Liver (tissue), 9 donors: ENCODE results near the gene TNFRSF1B. TPM values are rescaled to one million over a fixed set of nuclear protein-coding genes. Genes with fewer than 3 reads are reported as not detected.

ENCODE experiments used
- DNase-seq: peaks from one replicate; pipeline ENCODE4 v3.0.0-alpha.2; 2017; ENCODE audit warnings: low spot score
- H3K27ac ChIP-seq, 2 donors: one replicate each; pipeline ENCODE4 v1.7.0; 2013; ENCODE audit warnings: inconsistent platforms in 2 of 2, low read length in 2 of 2, control low read depth in 1 of 2, low read depth in 1 of 2, mild to moderate bottlenecking in 1 of 2
- H3K27me3 ChIP-seq, 4 donors: one replicate each; pipeline versions ENCODE4 v1.6.1 to v1.7.0; 2013; ENCODE audit warnings: low read length in 3 of 4, inconsistent platforms in 1 of 4, mild to moderate bottlenecking in 1 of 4, moderate library complexity in 1 of 4; ENCODE audit not compliant: control insufficient read depth in 4 of 4, insufficient read depth in 4 of 4
- H3K36me3 ChIP-seq, 4 donors: one replicate each; pipeline versions ENCODE4 v1.6.1 to v1.7.0; 2013; ENCODE audit warnings: low read length in 3 of 4, mild to moderate bottlenecking in 3 of 4, low read depth in 1 of 4, moderate library complexity in 1 of 4; ENCODE audit not compliant: control insufficient read depth in 4 of 4, insufficient read depth in 3 of 4
- H3K4me1 ChIP-seq, 4 donors: one replicate each; pipeline versions ENCODE4 v1.6.1 to v1.7.0; 2013; ENCODE audit warnings: low read length in 3 of 4, mild to moderate bottlenecking in 3 of 4, moderate library complexity in 1 of 4; ENCODE audit not compliant: control insufficient read depth in 4 of 4, insufficient read depth in 4 of 4
- H3K4me3 ChIP-seq, 3 donors: one replicate each; pipeline versions ENCODE4 v1.6.1 to v1.7.0; 2013; ENCODE audit warnings: low read length in 3 of 3, control low read depth in 1 of 3, low read depth in 1 of 3, mild to moderate bottlenecking in 1 of 3
- H3K9ac ChIP-seq, 2 donors: one replicate each; pipeline ENCODE4 v1.7.0; 2013; ENCODE audit warnings: low read length in 2 of 2, mild to moderate bottlenecking in 2 of 2, moderate library complexity in 2 of 2, control low read depth in 1 of 2, low read depth in 1 of 2
- H3K9me3 ChIP-seq, 4 donors: one replicate each; pipeline versions ENCODE4 v1.6.1 to v1.7.0; 2013; ENCODE audit warnings: low read length in 3 of 4; ENCODE audit not compliant: control insufficient read depth in 4 of 4
- ATF3 ChIP-seq: IDR thresholded peaks from 2 replicates; pipeline ENCODE4 v1.6.1; 2016; ENCODE audit warnings: antibody characterized with exemption
- EGR1 ChIP-seq, 2 donors: IDR thresholded peaks; 2 replicates each; pipeline ENCODE4 v1.6.1; 2016 to 2018; ENCODE audit warnings: antibody characterized with exemption in 2 of 2, low read depth in 2 of 2
- FOXA1 ChIP-seq: IDR thresholded peaks from 2 replicates; pipeline ENCODE4 v1.6.1; 2016; ENCODE audit warnings: antibody characterized with exemption
- FOXA2 ChIP-seq: IDR thresholded peaks from 2 replicates; pipeline ENCODE4 v1.6.1; 2016; ENCODE audit warnings: antibody characterized with exemption
- GABPA ChIP-seq, 2 donors: IDR thresholded peaks in 1 of 2; conservative IDR thresholded peaks in 1 of 2; 2 replicates each; pipeline ENCODE4 v1.6.1; 2016; ENCODE audit warnings: antibody characterized with exemption in 2 of 2, mild to moderate bottlenecking in 1 of 2, moderate library complexity in 1 of 2
- HNF4A ChIP-seq, 2 donors: conservative IDR thresholded peaks; 2 replicates each; pipeline ENCODE4 v1.6.1; 2016; ENCODE audit warnings: antibody characterized with exemption in 2 of 2, mild to moderate bottlenecking in 2 of 2
- HNF4G ChIP-seq: IDR thresholded peaks from 2 replicates; pipeline ENCODE4 v1.6.1; 2016; ENCODE audit warnings: antibody characterized with exemption
- JUND ChIP-seq, 2 donors: IDR thresholded peaks; 2 replicates each; pipeline ENCODE4 v1.6.1; 2016; ENCODE audit warnings: antibody characterized with exemption in 2 of 2
- MAX ChIP-seq: IDR thresholded peaks from 2 replicates; pipeline ENCODE4 v1.6.1; 2016; ENCODE audit warnings: antibody characterized with exemption
- NR2F2 ChIP-seq: IDR thresholded peaks from 2 replicates; pipeline ENCODE4 v1.6.1; 2016; ENCODE audit warnings: antibody characterized with exemption
- RAD21 ChIP-seq, 2 donors: IDR thresholded peaks; 2 replicates each; pipeline ENCODE4 v1.6.1; 2016; ENCODE audit warnings: antibody characterized with exemption in 2 of 2, mild to moderate bottlenecking in 2 of 2
- RXRA ChIP-seq, 2 donors: IDR thresholded peaks; 2 replicates each; pipeline ENCODE4 v1.6.1; 2017 to 2018; ENCODE audit warnings: antibody characterized with exemption in 2 of 2, mild to moderate bottlenecking in 1 of 2
- SP1 ChIP-seq: IDR thresholded peaks from 2 replicates; pipeline ENCODE4 v1.6.1; 2018; ENCODE audit warnings: antibody characterized with exemption, mild to moderate bottlenecking
- TAF1 ChIP-seq: conservative IDR thresholded peaks from 2 replicates; pipeline ENCODE4 v1.6.1; 2016; ENCODE audit warnings: antibody characterized with exemption, mild to moderate bottlenecking
- ZBTB33 ChIP-seq: IDR thresholded peaks from 2 replicates; pipeline ENCODE4 v1.6.1; 2016; ENCODE audit warnings: antibody characterized with exemption
- WGBS: extraction: QIAGEN DNeasy Blood & Tissue Kit; methylation state at CpG from one replicate; pipeline ENCODE4 v1.1.7; 2013; 5-methylcytosine and 5-hydroxymethylcytosine counted together
- polyA plus RNA-seq, 2 donors: library from polyadenylated mRNA; stranded (reverse) in 1 of 2; unstranded in 1 of 2; fragments of 200-250 nt in 1 of 2; fragments of >200 nt in 1 of 2; fragmentation: Nextera tagmentation in 1 of 2; extraction: Ambion mirVana in 1 of 2; gene quantifications; one replicate each; pipeline versions ENCODE4 v1.2.1 to v1.2.3, GENCODE V29; 2013 to 2015
- total RNA-seq, 2 donors: library from RNA; depleted of rRNA; stranded (reverse); fragments of >200 nt; gene quantifications; one replicate each; pipeline ENCODE4 v1.2.3, GENCODE V29; 2014
- TF ChIP-seq, protein P1 (sequence below): IDR thresholded peaks from 2 replicates; pipeline ENCODE4 v1.6.1; 2016; ENCODE audit warnings: antibody characterized with exemption, mild to moderate bottlenecking
- TF ChIP-seq, protein P2 (sequence below): fragments of 150-350 bp; IDR thresholded peaks from 2 replicates; pipeline ENCODE4 v1.5.1; 2017; ENCODE audit warnings: improper control_type of control experiment, low read depth, low read length; ENCODE audit not compliant: missing input control
- donor health status: healthy.
- donor health status: healthy.
- donor health status: healthy.
- donor health status: healthy.
- donor health status: healthy.

TNFRSF1B gene
- total and polyA plus RNA-seq, 4 donors: 7.2 to 19.6 (median 16.5) TPM

DNA sequence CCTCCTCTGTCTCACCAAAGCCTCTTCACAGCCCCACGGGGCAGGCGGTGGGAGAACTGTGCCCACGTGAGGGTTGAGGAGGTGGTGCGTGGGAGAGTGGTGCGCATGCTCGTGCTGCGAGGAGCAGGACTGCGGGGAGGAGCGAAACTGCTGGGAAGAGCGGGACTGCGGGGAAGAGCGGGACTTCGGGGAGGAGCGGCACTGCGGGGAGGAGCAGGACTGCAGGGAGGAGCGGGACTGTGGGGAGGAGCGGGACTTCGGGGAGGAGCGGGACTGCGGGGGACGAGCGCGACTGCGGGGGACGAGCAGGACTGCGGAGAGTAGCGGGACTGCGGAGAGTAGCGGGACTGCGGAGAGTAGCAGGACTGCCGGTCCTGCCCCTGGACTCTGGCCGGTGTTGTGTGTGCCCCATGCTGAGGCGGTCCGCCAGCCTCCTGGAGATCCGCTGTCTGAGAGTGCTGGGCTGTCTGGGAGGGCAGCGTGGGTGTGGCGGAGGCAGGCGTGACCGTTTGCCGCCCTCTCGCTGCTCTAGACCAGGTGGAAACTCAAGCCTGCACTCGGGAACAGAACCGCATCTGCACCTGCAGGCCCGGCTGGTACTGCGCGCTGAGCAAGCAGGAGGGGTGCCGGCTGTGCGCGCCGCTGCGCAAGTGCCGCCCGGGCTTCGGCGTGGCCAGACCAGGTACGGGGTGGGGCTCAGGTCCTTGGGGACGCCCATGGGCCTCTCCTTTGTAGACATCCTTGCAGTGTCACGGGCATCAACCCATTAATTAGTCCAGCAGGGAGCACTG is 24.6 kb downstream of the TNFRSF1B start:
- H3K27ac ChIP-seq: no peak overlapping the region
- no peak for DNase-seq
- H3K9me3 ChIP-seq: no peaks in the 10 kb centered on the region
- H3K9ac ChIP-seq: no peak overlapping the region
- WGBS: 95% methylated on average over 58 of the region's 58 CpGs
- peaks cover 16 to 24% (median 20%) of the 10 kb centered on the region in 4 donors for H3K4me1 ChIP-seq
- H3K27me3 ChIP-seq: no peaks in the 10 kb centered on the region
- peaks cover 14 to 45% (median 34%) of the 10 kb centered on the region in 4 donors for H3K36me3 ChIP-seq
- TF ChIP-seq, protein P1, sequence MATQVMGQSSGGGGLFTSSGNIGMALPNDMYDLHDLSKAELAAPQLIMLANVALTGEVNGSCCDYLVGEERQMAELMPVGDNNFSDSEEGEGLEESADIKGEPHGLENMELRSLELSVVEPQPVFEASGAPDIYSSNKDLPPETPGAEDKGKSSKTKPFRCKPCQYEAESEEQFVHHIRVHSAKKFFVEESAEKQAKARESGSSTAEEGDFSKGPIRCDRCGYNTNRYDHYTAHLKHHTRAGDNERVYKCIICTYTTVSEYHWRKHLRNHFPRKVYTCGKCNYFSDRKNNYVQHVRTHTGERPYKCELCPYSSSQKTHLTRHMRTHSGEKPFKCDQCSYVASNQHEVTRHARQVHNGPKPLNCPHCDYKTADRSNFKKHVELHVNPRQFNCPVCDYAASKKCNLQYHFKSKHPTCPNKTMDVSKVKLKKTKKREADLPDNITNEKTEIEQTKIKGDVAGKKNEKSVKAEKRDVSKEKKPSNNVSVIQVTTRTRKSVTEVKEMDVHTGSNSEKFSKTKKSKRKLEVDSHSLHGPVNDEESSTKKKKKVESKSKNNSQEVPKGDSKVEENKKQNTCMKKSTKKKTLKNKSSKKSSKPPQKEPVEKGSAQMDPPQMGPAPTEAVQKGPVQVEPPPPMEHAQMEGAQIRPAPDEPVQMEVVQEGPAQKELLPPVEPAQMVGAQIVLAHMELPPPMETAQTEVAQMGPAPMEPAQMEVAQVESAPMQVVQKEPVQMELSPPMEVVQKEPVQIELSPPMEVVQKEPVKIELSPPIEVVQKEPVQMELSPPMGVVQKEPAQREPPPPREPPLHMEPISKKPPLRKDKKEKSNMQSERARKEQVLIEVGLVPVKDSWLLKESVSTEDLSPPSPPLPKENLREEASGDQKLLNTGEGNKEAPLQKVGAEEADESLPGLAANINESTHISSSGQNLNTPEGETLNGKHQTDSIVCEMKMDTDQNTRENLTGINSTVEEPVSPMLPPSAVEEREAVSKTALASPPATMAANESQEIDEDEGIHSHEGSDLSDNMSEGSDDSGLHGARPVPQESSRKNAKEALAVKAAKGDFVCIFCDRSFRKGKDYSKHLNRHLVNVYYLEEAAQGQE: no peak
- TF ChIP-seq, protein P2, sequence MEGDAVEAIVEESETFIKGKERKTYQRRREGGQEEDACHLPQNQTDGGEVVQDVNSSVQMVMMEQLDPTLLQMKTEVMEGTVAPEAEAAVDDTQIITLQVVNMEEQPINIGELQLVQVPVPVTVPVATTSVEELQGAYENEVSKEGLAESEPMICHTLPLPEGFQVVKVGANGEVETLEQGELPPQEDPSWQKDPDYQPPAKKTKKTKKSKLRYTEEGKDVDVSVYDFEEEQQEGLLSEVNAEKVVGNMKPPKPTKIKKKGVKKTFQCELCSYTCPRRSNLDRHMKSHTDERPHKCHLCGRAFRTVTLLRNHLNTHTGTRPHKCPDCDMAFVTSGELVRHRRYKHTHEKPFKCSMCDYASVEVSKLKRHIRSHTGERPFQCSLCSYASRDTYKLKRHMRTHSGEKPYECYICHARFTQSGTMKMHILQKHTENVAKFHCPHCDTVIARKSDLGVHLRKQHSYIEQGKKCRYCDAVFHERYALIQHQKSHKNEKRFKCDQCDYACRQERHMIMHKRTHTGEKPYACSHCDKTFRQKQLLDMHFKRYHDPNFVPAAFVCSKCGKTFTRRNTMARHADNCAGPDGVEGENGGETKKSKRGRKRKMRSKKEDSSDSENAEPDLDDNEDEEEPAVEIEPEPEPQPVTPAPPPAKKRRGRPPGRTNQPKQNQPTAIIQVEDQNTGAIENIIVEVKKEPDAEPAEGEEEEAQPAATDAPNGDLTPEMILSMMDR: no peak
- no peak for TF ChIP-seq TAF1
- TF ChIP-seq RXRA (IDR thresholded peaks at IDR 0.05): no peak
- no peak for TF ChIP-seq ATF3
- TF ChIP-seq FOXA1: no peak
- TF ChIP-seq HNF4A (conservative IDR thresholded peaks at IDR 0.05): no peak
- TF ChIP-seq FOXA2: no peak
- no peak for TF ChIP-seq ZBTB33
- TF ChIP-seq JUND (IDR thresholded peaks at IDR 0.05): no peak
- no peak for TF ChIP-seq SP1
- no peak for TF ChIP-seq NR2F2
- no peak for TF ChIP-seq MAX
- H3K4me3 ChIP-seq: no peak overlapping the region

DNA sequence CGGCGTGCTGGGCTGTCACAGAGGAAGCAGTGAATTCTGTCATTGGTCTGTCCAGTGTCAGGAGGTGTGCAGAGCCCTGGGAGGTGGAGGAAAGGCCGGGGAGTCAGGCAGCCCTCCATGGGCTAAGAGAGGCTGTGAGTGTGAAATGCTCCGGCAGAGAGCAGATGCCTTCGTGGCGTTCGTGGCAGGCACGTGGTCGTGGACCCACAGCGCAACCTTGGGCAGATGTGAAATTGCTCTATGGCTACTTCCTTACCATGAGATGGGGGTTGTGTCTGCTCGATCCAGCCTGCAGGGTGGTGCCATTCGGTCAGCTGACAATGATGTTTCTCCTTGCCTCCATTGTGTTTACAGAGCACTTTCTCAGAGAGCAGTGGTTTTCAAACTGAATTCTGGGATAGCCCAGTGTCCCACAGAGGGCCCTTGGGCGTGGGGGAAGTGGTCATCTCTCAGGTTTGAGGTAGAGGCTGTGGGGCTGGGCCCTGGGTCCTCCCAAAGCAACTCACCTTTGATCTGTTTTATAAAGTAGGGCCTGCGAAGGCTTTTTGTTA is 27.9 kb downstream of the TNFRSF1B start:
- Histone ChIP-seq H3K27me3 (no peaks in the 10 kb centered on the region), H3K4me3 (no peak overlapping the region), H3K27ac (no peak overlapping the region), H3K9me3 (no peaks in the 10 kb centered on the region), H3K36me3 (peaks cover 13 to 53% (median 37%) of the 10 kb centered on the region in 4 donors), H3K4me1 (no peaks in the 10 kb centered on the region), H3K9ac (no peak overlapping the region)
- 83% methylated on average over 14 of the region's 14 CpGs for WGBS
- no peak for DNase-seq
- TF ChIP-seq NR2F2: no peak
- no peak for TF ChIP-seq MAX
- no peak for TF ChIP-seq FOXA2
- TF ChIP-seq RAD21 (IDR thresholded peaks at IDR 0.05): no peak
- no peak for TF ChIP-seq RXRA (IDR thresholded peaks at IDR 0.05)
- TF ChIP-seq GABPA (IDR thresholded peaks at IDR 0.05 in 1 of 2, conservative IDR thresholded peaks at IDR 0.05 in 1 of 2): no peak
- TF ChIP-seq TAF1: no peak
- no peak for TF ChIP-seq EGR1 (IDR thresholded peaks at IDR 0.05; ENCODE audit: low read depth in 2 of 2)
- TF ChIP-seq, protein P1: no peak
- no peak for TF ChIP-seq JUND (IDR thresholded peaks at IDR 0.05)
- no peak for TF ChIP-seq HNF4A (conservative IDR thresholded peaks at IDR 0.05)
- no peak for TF ChIP-seq HNF4G
